Caco-2 (cell line): ENCODE data around the gene PRLR. TPM values are rescaled to one million over a fixed set of nuclear protein-coding genes. Genes with fewer than 3 reads are reported as not detected.

Source experiments
- BruUV-seq: library from RNA; stranded (reverse); fragments of 400-500 nt; replicated peaks from 2 replicates; lab custom pipeline; 2021; lab: Mats Ljungman, UMichigan
- CTCF ChIA-PET: fragments of 300-600 bp; sonication (Branson Sonifier 250); formaldehyde crosslinking; loops from one replicate; lab custom pipeline; 2022; ENCODE audit warnings: antibody characterized with exemption; lab: Charles Lee
- POLR2A ChIA-PET: fragments of 300-600 bp; sonication (Branson Sonifier 250); formaldehyde crosslinking; loops from one replicate; lab custom pipeline; 2022; ENCODE audit warnings: antibody characterized with exemption; lab: Charles Lee
- DNase-seq, 2 experiments: peaks; one replicate each; pipeline versions ENCODE4 v3.0.0 to v3.0.0-alpha.2; 2020 to 2022
- H3K27me3 ChIP-seq: replicated peaks from 2 replicates; pipeline ENCODE4 v1.6.0; 2011; ENCODE audit warnings: low read length; ENCODE audit not compliant: control insufficient read depth, insufficient read depth
- H3K36me3 ChIP-seq: 2 replicates; pipeline ENCODE4 v1.5.1; 2011; ENCODE audit warnings: low read length; ENCODE audit not compliant: control insufficient read depth, insufficient read depth
- H3K4me1 ChIP-seq: fragments of 250-450 bp; sonication (Bioruptor Pico); 2 replicates; pipeline ENCODE4 v1.5.1; 2020; ENCODE audit warnings: mild to moderate bottlenecking
- H3K4me3 ChIP-seq: 2 replicates; pipeline ENCODE4 v1.5.1; 2011; ENCODE audit warnings: low read depth, mild to moderate bottlenecking, control low read depth, low read length
- H3K9me3 ChIP-seq: fragments of 250-450 bp; sonication (Bioruptor Pico); 2 replicates; pipeline ENCODE4 v1.5.1; 2020; ENCODE audit warnings: mild to moderate bottlenecking, moderate library complexity
- H3K27ac Mint-ChIP-seq: one replicate; pipeline ENCODE4 v1.8.0; 2022; ENCODE audit warnings: mixed read lengths; ENCODE audit not compliant: unreplicated experiment
- H3K27me3 Mint-ChIP-seq: one replicate; pipeline ENCODE4 v1.8.0; 2022; ENCODE audit warnings: mixed read lengths; ENCODE audit not compliant: insufficient read depth, unreplicated experiment
- H3K36me3 Mint-ChIP-seq: one replicate; pipeline ENCODE4 v1.8.0; 2022; ENCODE audit warnings: mild to moderate bottlenecking, mixed read lengths; ENCODE audit not compliant: insufficient read depth, unreplicated experiment
- H3K4me1 Mint-ChIP-seq: one replicate; pipeline ENCODE4 v1.8.0; 2022; ENCODE audit warnings: low read depth, mixed read lengths; ENCODE audit not compliant: unreplicated experiment
- H3K4me3 Mint-ChIP-seq: one replicate; pipeline ENCODE4 v1.8.0; 2022; ENCODE audit warnings: mild to moderate bottlenecking, moderate library complexity, mixed read lengths; ENCODE audit not compliant: unreplicated experiment
- H3K9me3 Mint-ChIP-seq: one replicate; pipeline ENCODE4 v1.8.0; 2022; ENCODE audit warnings: mixed read lengths; ENCODE audit not compliant: unreplicated experiment
- intact Hi-C: fragments of 100-400 bp; cut with micrococcal nuclease; formaldehyde crosslinking; loops from one replicate; pipeline ENCODE4 v1.10.0; 2022; ENCODE audit not compliant: unreplicated experiment
- total RNA-seq: library from RNA; stranded (reverse); gene quantifications from 2 replicates; pipeline ENCODE4 v1.2.3, GENCODE V29; 2022
- TF ChIP-seq, protein P1 (sequence below), 2 experiments: fragments of 200-600 bp in 1 of 2; IDR thresholded peaks; 1 replicate in 1 of 2; 2 replicates in 1 of 2; pipeline versions ENCODE4 v1.5.1 to v1.8.0; 2011 to 2022; ENCODE audit warnings: antibody characterized with exemption in 1 of 2, control low read depth in 1 of 2, inconsistent platforms in 1 of 2, low read depth in 1 of 2, low read length in 1 of 2, mild to moderate bottlenecking in 1 of 2, moderate library complexity in 1 of 2; ENCODE audit not compliant: insufficient read depth in 1 of 2, severe bottlenecking in 1 of 2, unreplicated experiment in 1 of 2

Gene PRLR
- total RNA-seq, 1 experiment from 2014 or later: 2.3 TPM

GRCh38 chr5:35061211-35061770, 169.0 kb downstream of the PRLR start:
- Histone ChIP-seq H3K4me1 (no peaks in the 10 kb centered on the region), H3K9me3 (no peaks in the 10 kb centered on the region), H3K36me3 (no peaks in the 10 kb centered on the region), H3K4me3 (no peak overlapping the region), H3K27me3 (no peaks in the 10 kb centered on the region)
- H3K36me3 Mint-ChIP-seq: no peaks in the 10 kb centered on the region
- no peaks in the 10 kb centered on the region for H3K27me3 Mint-ChIP-seq
- DNase-seq: no peak
- no peaks in the 10 kb centered on the region for H3K4me1 Mint-ChIP-seq
- H3K27ac Mint-ChIP-seq: no peak overlapping the region
- POLR2A ChIA-PET: no interaction called here
- no TSS peak for BruUV-seq
- no peaks in the 10 kb centered on the region for H3K9me3 Mint-ChIP-seq
- TF ChIP-seq, protein P1, sequence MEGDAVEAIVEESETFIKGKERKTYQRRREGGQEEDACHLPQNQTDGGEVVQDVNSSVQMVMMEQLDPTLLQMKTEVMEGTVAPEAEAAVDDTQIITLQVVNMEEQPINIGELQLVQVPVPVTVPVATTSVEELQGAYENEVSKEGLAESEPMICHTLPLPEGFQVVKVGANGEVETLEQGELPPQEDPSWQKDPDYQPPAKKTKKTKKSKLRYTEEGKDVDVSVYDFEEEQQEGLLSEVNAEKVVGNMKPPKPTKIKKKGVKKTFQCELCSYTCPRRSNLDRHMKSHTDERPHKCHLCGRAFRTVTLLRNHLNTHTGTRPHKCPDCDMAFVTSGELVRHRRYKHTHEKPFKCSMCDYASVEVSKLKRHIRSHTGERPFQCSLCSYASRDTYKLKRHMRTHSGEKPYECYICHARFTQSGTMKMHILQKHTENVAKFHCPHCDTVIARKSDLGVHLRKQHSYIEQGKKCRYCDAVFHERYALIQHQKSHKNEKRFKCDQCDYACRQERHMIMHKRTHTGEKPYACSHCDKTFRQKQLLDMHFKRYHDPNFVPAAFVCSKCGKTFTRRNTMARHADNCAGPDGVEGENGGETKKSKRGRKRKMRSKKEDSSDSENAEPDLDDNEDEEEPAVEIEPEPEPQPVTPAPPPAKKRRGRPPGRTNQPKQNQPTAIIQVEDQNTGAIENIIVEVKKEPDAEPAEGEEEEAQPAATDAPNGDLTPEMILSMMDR (IDR thresholded peaks at IDR 0.05; ENCODE audit: insufficient read depth in 1 of 2, low read depth in 1 of 2, low read length in 1 of 2, severe bottlenecking in 1 of 2, unreplicated experiment in 1 of 2): no peak
- no peak overlapping the region for H3K4me3 Mint-ChIP-seq
- CTCF ChIA-PET: no interaction called here
- intact Hi-C loops: no loop called here

DNA sequence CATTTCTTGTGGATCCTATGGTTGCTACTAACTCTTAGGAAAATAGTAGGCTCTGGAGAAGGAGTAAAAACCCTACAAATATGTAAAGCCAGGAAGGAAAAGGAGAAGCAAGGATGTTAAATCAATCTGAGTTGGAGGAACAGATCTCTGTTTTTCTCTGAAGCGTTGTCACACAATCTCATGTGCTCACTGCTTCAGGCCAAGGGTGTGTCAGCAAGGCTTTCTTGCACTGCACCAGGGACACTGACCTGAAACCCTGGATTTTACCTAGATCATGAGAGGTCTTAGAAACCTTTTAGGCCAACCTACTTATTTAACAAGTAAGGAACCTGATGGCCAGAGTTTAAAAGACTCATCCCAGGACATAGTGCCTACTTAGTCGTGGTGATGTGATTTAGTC, 170.1 kb downstream of the PRLR start:
- Mint-ChIP-seq H3K4me1 (no peaks in the 10 kb centered on the region), H3K36me3 (no peaks in the 10 kb centered on the region), H3K27ac (no peak overlapping the region), H3K27me3 (no peaks in the 10 kb centered on the region), H3K9me3 (no peaks in the 10 kb centered on the region), H3K4me3 (no peak overlapping the region)
- H3K4me3 ChIP-seq: no peak overlapping the region
- intact Hi-C loops: no loop called here
- POLR2A ChIA-PET: no interaction called here
- TF ChIP-seq, protein P1 (IDR thresholded peaks at IDR 0.05; ENCODE audit: insufficient read depth in 1 of 2, low read depth in 1 of 2, low read length in 1 of 2, severe bottlenecking in 1 of 2, unreplicated experiment in 1 of 2): no peak
- no peaks in the 10 kb centered on the region for H3K36me3 ChIP-seq
- H3K4me1 ChIP-seq: no peaks in the 10 kb centered on the region
- no peak for DNase-seq
- BruUV-seq: no TSS peak
- CTCF ChIA-PET: no interaction called here
- no peaks in the 10 kb centered on the region for H3K27me3 ChIP-seq
- H3K9me3 ChIP-seq: no peaks in the 10 kb centered on the region

DNA sequence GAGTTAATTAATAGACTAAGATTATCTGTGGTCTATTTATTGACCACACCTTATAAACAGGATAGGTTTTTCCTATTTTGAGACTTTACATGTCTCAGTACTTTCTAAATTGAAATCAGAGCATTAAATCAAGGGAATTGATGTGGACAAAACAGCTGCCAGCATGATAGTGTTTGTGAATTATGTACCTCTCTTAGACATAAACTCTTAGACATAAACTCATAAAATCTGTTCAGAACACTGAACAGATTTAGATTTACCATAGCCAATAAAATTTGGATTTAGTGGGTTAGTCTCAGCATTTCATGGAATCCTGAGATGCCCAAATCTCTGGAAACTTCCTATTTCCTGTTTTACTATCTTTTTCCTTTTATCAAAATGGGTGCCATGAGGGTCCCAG, 171.0 kb downstream of the PRLR start:
- TF ChIP-seq, protein P1 (IDR thresholded peaks at IDR 0.05; ENCODE audit: insufficient read depth in 1 of 2, low read depth in 1 of 2, low read length in 1 of 2, severe bottlenecking in 1 of 2, unreplicated experiment in 1 of 2): no peak
- Histone ChIP-seq H3K27me3 (no peaks in the 10 kb centered on the region), H3K9me3 (no peaks in the 10 kb centered on the region), H3K36me3 (no peaks in the 10 kb centered on the region), H3K4me1 (no peaks in the 10 kb centered on the region), H3K4me3 (no peak overlapping the region)
- intact Hi-C loops: no loop called here
- Mint-ChIP-seq H3K4me1 (no peaks in the 10 kb centered on the region), H3K27ac (no peak overlapping the region), H3K4me3 (no peak overlapping the region), H3K27me3 (peaks cover 6% of the 10 kb centered on the region), H3K9me3 (no peaks in the 10 kb centered on the region), H3K36me3 (no peaks in the 10 kb centered on the region)
- BruUV-seq: no TSS peak
- CTCF ChIA-PET: no interaction called here
- no peak for DNase-seq
- POLR2A ChIA-PET: no interaction called here
